BJ (cell line): ENCODE data around the gene DMRT2. TPM values are rescaled to one million over a fixed set of nuclear protein-coding genes. Genes with fewer than 3 reads are reported as not detected.

Experiments
- CTCF ChIA-PET: fragments of 350-600 bp; formaldehyde crosslinking; extraction: SDS; loops from one replicate; lab custom pipeline; 2021; ENCODE audit warnings: antibody characterized with exemption, inconsistent platforms; lab: Yijun Ruan, JAX
- POLR2A ChIA-PET: fragments of 300-600 bp; sonication (Branson Sonifier 250); formaldehyde crosslinking; extraction: SDS; loops from one replicate; lab custom pipeline; 2021; ENCODE audit warnings: antibody characterized with exemption; lab: Charles Lee
- DNase-seq: peaks from one replicate; pipeline ENCODE4 v3.0.0-alpha.2; 2011; ENCODE audit warnings: low read depth
- H3K27me3 ChIP-seq: 2 replicates; pipeline ENCODE4 v1.6.0; 2011; ENCODE audit warnings: low read length; ENCODE audit not compliant: control insufficient read depth, insufficient read depth
- H3K36me3 ChIP-seq: 2 replicates; pipeline ENCODE4 v1.5.1; 2011; ENCODE audit warnings: low read length; ENCODE audit not compliant: control insufficient read depth, insufficient read depth
- H3K4me3 ChIP-seq: 2 replicates; pipeline ENCODE4 v1.5.1; 2011; ENCODE audit warnings: low read depth, mild to moderate bottlenecking, control low read depth, low read length
- CTCF ChIP-seq: IDR thresholded peaks from 2 replicates; pipeline ENCODE4 v1.5.1; 2011; ENCODE audit warnings: low read depth, mild to moderate bottlenecking, control low read depth, inconsistent platforms, low read length, moderate library complexity; ENCODE audit not compliant: insufficient read depth
- polyA plus RNA-seq: library from polyadenylated mRNA; depleted of rRNA; stranded (reverse); fragments of >200 nt; gene quantifications from 2 replicates; pipeline ENCODE4 v1.2.3, GENCODE V29; 2011

DMRT2 gene
- polyA plus RNA-seq, 1 experiment = not detected

DNA sequence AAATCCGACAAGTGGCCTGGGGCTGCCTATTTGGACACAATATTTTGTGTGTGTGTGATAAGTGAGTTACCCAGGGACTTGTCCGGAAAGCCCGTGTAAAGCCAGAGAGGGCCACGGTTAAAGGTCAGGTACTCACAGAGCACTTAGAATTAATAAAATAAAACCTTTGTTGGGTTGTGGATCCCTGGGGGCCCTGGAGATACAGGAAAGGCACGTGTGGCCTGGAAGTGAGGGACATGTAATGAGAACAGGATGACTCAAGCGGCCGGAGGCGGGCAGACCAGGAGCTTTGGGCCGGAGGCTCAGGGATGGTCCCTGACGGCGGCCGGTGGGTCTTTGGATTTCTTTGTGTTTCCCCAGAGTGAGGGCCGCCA, 1.0 kb downstream of the DMRT2 start:
- Histone ChIP-seq H3K4me3 (no peak overlapping the region), H3K27me3 (peaks cover 4% of the 10 kb centered on the region), H3K36me3 (no peaks in the 10 kb centered on the region)
- TF ChIP-seq CTCF = no peak
- CTCF ChIA-PET = no interaction called here
- DNase-seq = no peak
- POLR2A ChIA-PET = no interaction called here

- DNase-seq = no peak
- CTCF ChIA-PET = no interaction called here
- no peak for TF ChIP-seq CTCF
- H3K4me3 ChIP-seq = peak overlapping the region; percentile 17; the same call in 1 of the 2 replicates
- peaks cover 4% of the 10 kb centered on the region for H3K27me3 ChIP-seq
- no peaks in the 10 kb centered on the region for H3K36me3 ChIP-seq
- POLR2A ChIA-PET = no interaction called here
These were observed 1.6 kb downstream of the DMRT2 start for GRCh38 chr9:1051584-1052275.

GRCh38 chr9:1052365-1053281, 2.5 kb downstream of the DMRT2 start:
- DNase-seq = no peak
- no peak overlapping the region for H3K4me3 ChIP-seq
- no peak for TF ChIP-seq CTCF
- ChIA-PET POLR2A (no interaction called here), CTCF (no interaction called here)
- H3K36me3 ChIP-seq = no peaks in the 10 kb centered on the region
- H3K27me3 ChIP-seq = peaks cover 4% of the 10 kb centered on the region

GRCh38 chr9:1053282-1053621, 3.1 kb downstream of the DMRT2 start:
- peaks cover 4% of the 10 kb centered on the region for H3K27me3 ChIP-seq
- no peak overlapping the region for H3K4me3 ChIP-seq
- no peak for TF ChIP-seq CTCF
- POLR2A ChIA-PET = no interaction called here
- no peaks in the 10 kb centered on the region for H3K36me3 ChIP-seq
- no peak for DNase-seq
- CTCF ChIA-PET = no interaction called here

DNA sequence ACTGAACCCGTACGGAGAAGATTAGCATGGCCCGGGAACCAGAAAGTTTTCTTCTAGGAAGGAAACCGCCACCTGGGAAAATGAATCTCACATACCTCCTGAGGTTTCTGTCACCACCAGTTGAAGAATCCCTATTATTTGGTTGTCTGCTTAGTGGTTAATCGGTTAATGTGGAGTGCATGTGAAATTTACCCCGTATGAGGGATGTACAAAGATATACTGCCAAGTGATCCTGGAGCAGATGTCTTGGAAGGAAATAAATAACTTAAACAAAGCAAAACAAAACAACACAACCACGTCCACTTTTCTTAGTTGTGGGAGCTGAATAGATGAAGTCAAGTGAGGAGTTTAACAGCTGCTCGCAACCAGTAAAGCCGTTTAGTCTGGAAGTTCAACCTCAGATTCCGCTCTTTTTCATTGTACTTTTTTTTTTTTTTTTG, 3.8 kb downstream of the DMRT2 start:
- no peak for TF ChIP-seq CTCF
- ChIA-PET CTCF (no interaction called here), POLR2A (no interaction called here)
- DNase-seq = no peak
- Histone ChIP-seq H3K4me3 (no peak overlapping the region), H3K36me3 (no peaks in the 10 kb centered on the region), H3K27me3 (peaks cover 4% of the 10 kb centered on the region)
